GM06990 (cell line): ENCODE results near the gene LRP1B.

ENCODE experiments used
- DNase-seq: peaks from one replicate; pipeline ENCODE4 v3.0.0-alpha.2; 2011; ENCODE audit not compliant: insufficient read length; ENCODE audit errors: extremely low read depth
- H3K27me3 ChIP-seq: replicated peaks from 2 replicates; pipeline ENCODE4 v1.6.0; 2011; ENCODE audit warnings: low read length; ENCODE audit not compliant: control insufficient read depth, insufficient read depth
- H3K36me3 ChIP-seq: 2 replicates; pipeline ENCODE4 v1.5.1; 2011; ENCODE audit warnings: low read length; ENCODE audit not compliant: control insufficient read depth, insufficient read depth
- H3K4me3 ChIP-seq: replicated peaks from 2 replicates; pipeline ENCODE4 v1.5.1; 2011; ENCODE audit warnings: low read depth, mild to moderate bottlenecking, control low read depth, low read length
- TF ChIP-seq, protein P1 (sequence below): IDR thresholded peaks from 2 replicates; pipeline ENCODE4 v1.5.1; 2011; ENCODE audit warnings: low read length, control low read depth, mild to moderate bottlenecking, inconsistent platforms; ENCODE audit not compliant: insufficient read depth, poor library complexity, severe bottlenecking

LRP1B gene

DNA sequence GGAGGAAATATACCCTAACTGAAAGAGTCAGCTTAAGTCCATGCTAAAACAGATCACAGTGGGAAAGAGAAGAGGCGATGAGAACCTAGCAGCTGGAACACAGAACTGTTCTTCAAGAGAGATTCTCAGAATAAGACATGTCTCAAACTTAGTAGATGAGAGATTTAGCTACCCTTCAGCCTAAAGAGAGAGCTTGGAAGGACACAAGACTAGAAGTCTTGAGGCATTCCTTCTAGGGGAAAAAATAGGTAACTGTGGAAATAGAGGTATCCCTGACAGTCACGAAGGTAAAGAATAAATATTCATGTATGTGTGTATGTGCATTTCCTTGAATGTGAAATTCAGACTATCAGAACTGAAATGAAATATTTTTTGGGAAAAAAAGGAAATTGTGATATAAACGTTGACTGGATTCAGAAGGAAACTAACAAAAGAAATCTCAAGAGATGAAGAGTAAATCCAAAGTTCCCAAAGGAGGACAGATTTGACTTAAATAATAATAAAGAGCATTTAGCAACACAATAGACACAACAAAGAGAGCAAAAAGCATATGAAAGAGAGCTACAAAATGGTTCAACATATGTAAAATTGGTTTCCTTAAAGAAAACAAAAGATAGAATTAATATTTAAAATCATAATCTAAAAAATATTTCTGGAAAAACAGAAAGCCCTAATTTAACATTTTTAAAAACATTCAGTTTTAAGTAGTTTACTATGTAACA lies 258.7 kb downstream of the LRP1B start:
- DNase-seq, result no peak
- TF ChIP-seq, protein P1, sequence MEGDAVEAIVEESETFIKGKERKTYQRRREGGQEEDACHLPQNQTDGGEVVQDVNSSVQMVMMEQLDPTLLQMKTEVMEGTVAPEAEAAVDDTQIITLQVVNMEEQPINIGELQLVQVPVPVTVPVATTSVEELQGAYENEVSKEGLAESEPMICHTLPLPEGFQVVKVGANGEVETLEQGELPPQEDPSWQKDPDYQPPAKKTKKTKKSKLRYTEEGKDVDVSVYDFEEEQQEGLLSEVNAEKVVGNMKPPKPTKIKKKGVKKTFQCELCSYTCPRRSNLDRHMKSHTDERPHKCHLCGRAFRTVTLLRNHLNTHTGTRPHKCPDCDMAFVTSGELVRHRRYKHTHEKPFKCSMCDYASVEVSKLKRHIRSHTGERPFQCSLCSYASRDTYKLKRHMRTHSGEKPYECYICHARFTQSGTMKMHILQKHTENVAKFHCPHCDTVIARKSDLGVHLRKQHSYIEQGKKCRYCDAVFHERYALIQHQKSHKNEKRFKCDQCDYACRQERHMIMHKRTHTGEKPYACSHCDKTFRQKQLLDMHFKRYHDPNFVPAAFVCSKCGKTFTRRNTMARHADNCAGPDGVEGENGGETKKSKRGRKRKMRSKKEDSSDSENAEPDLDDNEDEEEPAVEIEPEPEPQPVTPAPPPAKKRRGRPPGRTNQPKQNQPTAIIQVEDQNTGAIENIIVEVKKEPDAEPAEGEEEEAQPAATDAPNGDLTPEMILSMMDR, result no peak
- no peaks in the 10 kb centered on the region for H3K27me3 ChIP-seq
- H3K4me3 ChIP-seq, result no peak overlapping the region
- no peaks in the 10 kb centered on the region for H3K36me3 ChIP-seq

- TF ChIP-seq, protein P1, result no peak
- no peak for DNase-seq
- Histone ChIP-seq H3K27me3 (no peaks in the 10 kb centered on the region), H3K4me3 (no peak overlapping the region), H3K36me3 (no peaks in the 10 kb centered on the region)
Measured at GRCh38 chr2:141869572-141869971, 261.2 kb downstream of the LRP1B start.

DNA sequence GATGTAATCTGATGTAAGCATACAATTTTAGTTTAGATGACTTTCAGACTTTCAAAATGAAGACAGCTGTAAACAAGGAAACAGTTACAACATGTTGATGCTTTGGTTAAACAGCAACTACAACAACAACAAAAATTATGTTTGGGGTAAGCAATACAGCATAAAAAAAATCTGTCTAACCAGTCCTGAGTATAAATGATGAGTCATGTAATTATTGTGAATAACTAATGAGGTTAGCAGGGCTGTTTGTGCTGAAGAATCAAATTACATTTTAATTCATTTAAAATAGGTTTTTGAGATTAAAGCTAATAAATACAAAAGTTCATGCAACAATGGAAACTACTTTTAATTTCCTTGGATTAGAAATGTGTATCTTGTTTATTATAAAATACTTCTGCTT lies 266.9 kb downstream of the LRP1B start:
- TF ChIP-seq, protein P1, result no peak
- Histone ChIP-seq H3K4me3 (no peak overlapping the region), H3K27me3 (no peaks in the 10 kb centered on the region), H3K36me3 (no peaks in the 10 kb centered on the region)
- no peak for DNase-seq

DNA sequence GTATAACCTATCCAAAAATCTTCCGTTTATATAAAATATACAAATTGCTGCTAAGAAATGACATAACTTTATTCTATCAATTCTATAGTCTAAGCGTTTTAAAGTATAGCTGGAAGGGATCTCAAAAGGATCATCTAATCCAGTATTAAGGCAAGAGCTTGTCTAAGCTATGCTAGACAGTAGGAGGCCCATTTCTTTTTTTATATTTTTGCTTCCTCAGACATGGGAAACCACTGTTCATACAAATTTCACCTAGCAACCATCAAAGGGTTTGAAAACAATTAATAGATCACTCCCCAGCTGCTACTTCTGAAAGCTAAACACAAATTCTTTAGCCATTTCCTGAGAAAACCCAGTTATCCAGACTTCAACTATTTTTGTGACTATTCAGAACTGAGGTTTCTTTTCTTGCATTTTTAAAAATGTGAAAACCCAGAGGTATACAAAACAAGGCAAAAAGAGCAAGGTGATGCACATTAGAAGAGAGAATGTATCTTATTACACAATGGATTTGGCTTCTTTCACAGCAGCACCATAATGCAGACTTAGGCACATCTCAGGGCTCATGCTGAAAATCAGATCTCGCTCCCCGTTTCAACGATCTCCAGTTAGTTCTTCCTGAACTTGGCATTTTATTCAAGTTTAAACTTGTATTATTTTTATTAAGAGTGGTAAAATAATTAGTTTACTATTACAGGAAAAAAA lies 274.4 kb downstream of the LRP1B start:
- H3K36me3 ChIP-seq, result no peaks in the 10 kb centered on the region
- TF ChIP-seq, protein P1, result no peak
- DNase-seq, result no peak
- H3K4me3 ChIP-seq, result no peak overlapping the region
- no peaks in the 10 kb centered on the region for H3K27me3 ChIP-seq

DNA sequence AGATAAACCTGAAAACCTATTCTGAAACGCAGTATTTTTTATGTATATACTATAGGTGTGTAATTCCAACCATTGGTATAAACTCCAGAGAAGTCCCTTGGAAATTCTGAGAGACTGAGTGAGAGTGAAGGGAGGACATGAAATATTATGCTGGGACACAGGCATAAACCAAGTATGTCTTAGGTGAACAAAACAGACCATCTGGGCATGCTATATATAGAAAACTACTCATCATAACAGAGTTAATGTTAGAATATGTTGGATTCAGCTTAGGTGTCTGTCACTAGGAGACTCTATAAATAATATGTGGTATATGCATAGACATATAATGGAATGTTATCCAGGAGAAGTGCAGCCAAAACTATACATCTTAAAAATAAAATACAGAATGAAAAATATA lies 282.6 kb downstream of the LRP1B start:
- DNase-seq, result no peak
- Histone ChIP-seq H3K36me3 (no peaks in the 10 kb centered on the region), H3K4me3 (no peak overlapping the region), H3K27me3 (no peaks in the 10 kb centered on the region)
- TF ChIP-seq, protein P1, result no peak

DNA sequence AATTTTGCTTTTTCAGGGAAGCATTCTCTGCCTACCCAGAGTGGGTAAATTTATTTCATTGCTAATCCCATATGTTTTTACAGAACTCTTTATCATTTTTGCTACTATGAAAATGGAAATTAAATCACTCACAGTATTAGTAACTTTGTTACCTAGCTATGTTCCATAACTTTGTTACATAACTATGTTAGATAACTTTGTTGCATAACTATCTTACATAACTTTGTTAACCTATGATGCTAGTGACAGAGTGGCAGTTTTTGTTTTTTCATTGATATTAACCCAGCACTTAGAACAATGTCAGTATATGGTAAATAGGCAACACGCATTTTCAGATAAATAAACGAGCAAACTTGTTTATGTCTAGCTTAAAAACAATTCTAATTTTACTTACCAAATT lies 286.6 kb downstream of the LRP1B start:
- H3K36me3 ChIP-seq, result no peaks in the 10 kb centered on the region

More for the DNA sequence above, 286.6 kb downstream of the LRP1B start:
- no peak for DNase-seq
- Histone ChIP-seq H3K27me3 (no peaks in the 10 kb centered on the region), H3K4me3 (no peak overlapping the region)
- TF ChIP-seq, protein P1, result no peak
